WERI-Rb-1 (cell line): Measurements from ENCODE around the gene RAB3IL1.

Source experiments
- DNase-seq: peaks from one replicate; pipeline ENCODE4 v3.0.0-alpha.2; 2020
- H3K27ac ChIP-seq: fragments of 250-450 bp; sonication (Bioruptor Pico); 2 replicates; pipeline ENCODE4 v1.5.1; 2020; ENCODE audit warnings: mild to moderate bottlenecking, moderate library complexity
- H3K27me3 ChIP-seq: fragments of 250-450 bp; sonication (Bioruptor Pico); 2 replicates; pipeline ENCODE4 v1.5.1; 2021; ENCODE audit warnings: mild to moderate bottlenecking, low read depth, moderate library complexity; ENCODE audit not compliant: insufficient read depth, severe bottlenecking
- H3K36me3 ChIP-seq: fragments of 250-450 bp; sonication (Bioruptor Pico); 2 replicates; pipeline ENCODE4 v1.5.1; 2020; ENCODE audit warnings: mild to moderate bottlenecking, moderate library complexity
- H3K4me3 ChIP-seq: 2 replicates; pipeline ENCODE4 v1.5.1; 2011; ENCODE audit warnings: low read depth, mild to moderate bottlenecking, control low read depth, low read length
- H3K9me3 ChIP-seq: fragments of 250-450 bp; sonication (Bioruptor Pico); 2 replicates; pipeline ENCODE4 v1.5.1; 2021; ENCODE audit warnings: mild to moderate bottlenecking, moderate library complexity; ENCODE audit not compliant: severe bottlenecking
- CTCF ChIP-seq: IDR thresholded peaks from 2 replicates; pipeline ENCODE4 v1.5.1; 2011; ENCODE audit warnings: low read depth, mild to moderate bottlenecking, control low read depth, inconsistent platforms, low read length

RAB3IL1 gene

GRCh38 chr11:61866958-61867343, 50.4 kb downstream of the RAB3IL1 start:
- TF ChIP-seq CTCF = no peak
- H3K27me3 ChIP-seq = no peaks in the 10 kb centered on the region
- H3K4me3 ChIP-seq = no peak overlapping the region
- no peaks in the 10 kb centered on the region for H3K9me3 ChIP-seq
- DNase-seq = no peak
- H3K27ac ChIP-seq = no peak overlapping the region
- peaks cover 46% of the 10 kb centered on the region for H3K36me3 ChIP-seq

- Histone ChIP-seq H3K4me3 (no peak overlapping the region), H3K36me3 (peaks cover 51% of the 10 kb centered on the region), H3K27ac (no peak overlapping the region), H3K27me3 (no peaks in the 10 kb centered on the region), H3K9me3 (no peaks in the 10 kb centered on the region)
- no peak for DNase-seq
- no peak for TF ChIP-seq CTCF
Observed at GRCh38 chr11:61866231-61866957, 51.0 kb downstream of the RAB3IL1 start.

GRCh38 chr11:61864814-61865775, 52.3 kb downstream of the RAB3IL1 start:
- Histone ChIP-seq H3K9me3 (no peaks in the 10 kb centered on the region), H3K27ac (no peak overlapping the region), H3K36me3 (peaks cover 62% of the 10 kb centered on the region), H3K27me3 (no peaks in the 10 kb centered on the region), H3K4me3 (no peak overlapping the region)
- TF ChIP-seq CTCF = no peak
- DNase-seq = no peak

- Histone ChIP-seq H3K27ac (no peak overlapping the region), H3K27me3 (no peaks in the 10 kb centered on the region), H3K36me3 (peaks cover 76% of the 10 kb centered on the region), H3K4me3 (no peak overlapping the region), H3K9me3 (no peaks in the 10 kb centered on the region)
- no peak for DNase-seq
- TF ChIP-seq CTCF = no peak
Observed at GRCh38 chr11:61863548-61864081, 53.8 kb downstream of the RAB3IL1 start.

GRCh38 chr11:61862714-61863547, 54.4 kb downstream of the RAB3IL1 start:
- Histone ChIP-seq H3K27ac (no peak overlapping the region), H3K4me3 (no peak overlapping the region), H3K36me3 (peaks cover 81% of the 10 kb centered on the region), H3K27me3 (no peaks in the 10 kb centered on the region), H3K9me3 (no peaks in the 10 kb centered on the region)
- TF ChIP-seq CTCF = no peak
- no peak for DNase-seq
